Hepatocyte (in vitro differentiated cells): ENCODE data around the gene FRAS1. TPM values are rescaled to one million over a fixed set of nuclear protein-coding genes. Genes with fewer than 3 reads are reported as not detected.
A peak's percentile ranks its signal among the peaks of the same experiment; 100 is the strongest.

Source experiments
- DNase-seq: peaks from one replicate; pipeline ENCODE4 v3.0.0-alpha.2; 2016; ENCODE audit warnings: low spot score
- H2AFZ ChIP-seq: fragments of 200-600 bp; sonication (generic); 2 replicates; pipeline ENCODE4 v1.6.0; 2016; ENCODE audit warnings: antibody characterized with exemption, mild to moderate bottlenecking
- H3K27ac ChIP-seq: fragments of 200-600 bp; sonication (generic); 2 replicates; pipeline ENCODE4 v1.5.1; 2016; ENCODE audit warnings: mild to moderate bottlenecking
- H3K27me3 ChIP-seq: fragments of 200-600 bp; sonication (generic); 2 replicates; pipeline ENCODE4 v1.6.1; 2016
- H3K36me3 ChIP-seq: fragments of 200-600 bp; sonication (generic); replicated peaks from 2 replicates; pipeline ENCODE4 v1.5.1; 2016; ENCODE audit warnings: low read depth; ENCODE audit not compliant: insufficient read depth
- H3K4me1 ChIP-seq: fragments of 200-600 bp; sonication (generic); 2 replicates; pipeline ENCODE4 v1.5.1; 2016; ENCODE audit warnings: mild to moderate bottlenecking, moderate library complexity; ENCODE audit not compliant: insufficient read depth
- H3K4me2 ChIP-seq: fragments of 200-600 bp; sonication (generic); 2 replicates; pipeline ENCODE4 v1.6.0; 2016
- H3K4me3 ChIP-seq: fragments of 200-600 bp; sonication (generic); 2 replicates; pipeline ENCODE4 v1.5.1; 2016; ENCODE audit warnings: mild to moderate bottlenecking
- H3K79me2 ChIP-seq: fragments of 200-600 bp; sonication (generic); 2 replicates; pipeline ENCODE4 v1.6.0; 2017; ENCODE audit warnings: mild to moderate bottlenecking
- H3K9me2 ChIP-seq: fragments of 200-600 bp; sonication (generic); replicated peaks from 2 replicates; pipeline ENCODE4 v1.6.0; 2017; ENCODE audit warnings: mild to moderate bottlenecking; ENCODE audit not compliant: insufficient read depth
- H3K9me3 ChIP-seq: fragments of 200-600 bp; sonication (generic); 2 replicates; pipeline ENCODE4 v1.5.1; 2016; ENCODE audit warnings: low read depth, mild to moderate bottlenecking
- H4K20me1 ChIP-seq: fragments of 200-600 bp; sonication (generic); 2 replicates; pipeline ENCODE4 v1.6.0; 2016; ENCODE audit warnings: mild to moderate bottlenecking; ENCODE audit not compliant: insufficient read depth, poor library complexity, severe bottlenecking
- EZH2 ChIP-seq: fragments of 200-600 bp; sonication (generic); IDR thresholded peaks from 2 replicates; pipeline ENCODE4 v1.6.1; 2016; ENCODE audit warnings: antibody characterized with exemption, mild to moderate bottlenecking, borderline replicate concordance
- EZH2phosphoT487 ChIP-seq: fragments of 200-600 bp; sonication (generic); IDR thresholded peaks from one replicate; pipeline ENCODE4 v1.6.1; 2018; ENCODE audit warnings: antibody characterized with exemption, mild to moderate bottlenecking, low read depth, moderate library complexity; ENCODE audit not compliant: unreplicated experiment, severe bottlenecking
- WGBS: methylation state at CpG from one replicate; pipeline ENCODE4 v1.1.6; 2016; ENCODE audit warnings: low lambda C conversion rate; ENCODE audit errors: missing lambda C conversion rate; 5-methylcytosine and 5-hydroxymethylcytosine counted together
- polyA plus RNA-seq: library from polyadenylated mRNA; unstranded; fragments of >200 nt; fragmentation: Nextera tagmentation; extraction: Ambion mirVana; gene quantifications from 2 replicates; pipeline ENCODE4 v1.2.1, GENCODE V29; 2016
- total RNA-seq: library from RNA; depleted of rRNA; stranded (reverse); fragments of >200 nt; gene quantifications from 2 replicates; pipeline ENCODE4 v1.2.3, GENCODE V29; 2014
- TF ChIP-seq, protein P1 (sequence below): fragments of 200-600 bp; sonication (generic); IDR thresholded peaks from 2 replicates; pipeline ENCODE4 v1.5.1; 2016; ENCODE audit warnings: antibody characterized with exemption, mild to moderate bottlenecking; ENCODE audit not compliant: poor library complexity

The FRAS1 gene
- total and polyA plus RNA-seq, 2 experiments from 2014 or later: 9.3 to 38.5 TPM

DNA sequence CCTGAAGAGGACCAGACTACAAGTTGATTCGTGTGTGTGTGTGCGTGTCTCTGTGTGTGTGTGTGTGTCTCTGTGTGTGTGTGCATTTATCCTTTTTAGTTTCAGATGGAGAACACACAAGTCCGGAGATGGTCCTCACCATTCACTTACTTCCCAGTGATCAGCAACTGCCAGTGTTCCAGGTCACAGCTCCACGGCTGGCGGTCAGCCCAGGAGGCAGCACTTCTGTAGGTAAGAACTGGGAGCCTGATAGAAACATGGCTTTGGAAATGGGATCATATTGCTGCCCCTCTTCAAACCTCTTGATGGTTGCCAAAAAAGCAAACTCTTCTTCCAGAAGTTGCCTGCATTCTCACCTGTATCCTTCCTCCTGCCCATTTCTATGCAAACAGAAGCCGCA lies 371.9 kb downstream of the FRAS1 start:
- no peak overlapping the region for H3K27ac ChIP-seq
- no peak overlapping the region for H3K4me3 ChIP-seq
- no peaks in the 10 kb centered on the region for H3K9me2 ChIP-seq
- no peaks in the 10 kb centered on the region for H3K79me2 ChIP-seq
- H3K27me3 ChIP-seq: no peaks in the 10 kb centered on the region
- no peaks in the 10 kb centered on the region for H3K4me1 ChIP-seq
- H3K9me3 ChIP-seq: no peaks in the 10 kb centered on the region
- H2AFZ ChIP-seq: no peak overlapping the region
- H3K36me3 ChIP-seq: no peaks in the 10 kb centered on the region
- no peak for DNase-seq
- no peak for TF ChIP-seq EZH2phosphoT487
- TF ChIP-seq, protein P1, sequence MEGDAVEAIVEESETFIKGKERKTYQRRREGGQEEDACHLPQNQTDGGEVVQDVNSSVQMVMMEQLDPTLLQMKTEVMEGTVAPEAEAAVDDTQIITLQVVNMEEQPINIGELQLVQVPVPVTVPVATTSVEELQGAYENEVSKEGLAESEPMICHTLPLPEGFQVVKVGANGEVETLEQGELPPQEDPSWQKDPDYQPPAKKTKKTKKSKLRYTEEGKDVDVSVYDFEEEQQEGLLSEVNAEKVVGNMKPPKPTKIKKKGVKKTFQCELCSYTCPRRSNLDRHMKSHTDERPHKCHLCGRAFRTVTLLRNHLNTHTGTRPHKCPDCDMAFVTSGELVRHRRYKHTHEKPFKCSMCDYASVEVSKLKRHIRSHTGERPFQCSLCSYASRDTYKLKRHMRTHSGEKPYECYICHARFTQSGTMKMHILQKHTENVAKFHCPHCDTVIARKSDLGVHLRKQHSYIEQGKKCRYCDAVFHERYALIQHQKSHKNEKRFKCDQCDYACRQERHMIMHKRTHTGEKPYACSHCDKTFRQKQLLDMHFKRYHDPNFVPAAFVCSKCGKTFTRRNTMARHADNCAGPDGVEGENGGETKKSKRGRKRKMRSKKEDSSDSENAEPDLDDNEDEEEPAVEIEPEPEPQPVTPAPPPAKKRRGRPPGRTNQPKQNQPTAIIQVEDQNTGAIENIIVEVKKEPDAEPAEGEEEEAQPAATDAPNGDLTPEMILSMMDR: no peak
- no peak for TF ChIP-seq EZH2
- no peaks in the 10 kb centered on the region for H4K20me1 ChIP-seq
- 96% methylated on average over 6 of the region's 6 CpGs for WGBS
- H3K4me2 ChIP-seq: no peak overlapping the region

DNA sequence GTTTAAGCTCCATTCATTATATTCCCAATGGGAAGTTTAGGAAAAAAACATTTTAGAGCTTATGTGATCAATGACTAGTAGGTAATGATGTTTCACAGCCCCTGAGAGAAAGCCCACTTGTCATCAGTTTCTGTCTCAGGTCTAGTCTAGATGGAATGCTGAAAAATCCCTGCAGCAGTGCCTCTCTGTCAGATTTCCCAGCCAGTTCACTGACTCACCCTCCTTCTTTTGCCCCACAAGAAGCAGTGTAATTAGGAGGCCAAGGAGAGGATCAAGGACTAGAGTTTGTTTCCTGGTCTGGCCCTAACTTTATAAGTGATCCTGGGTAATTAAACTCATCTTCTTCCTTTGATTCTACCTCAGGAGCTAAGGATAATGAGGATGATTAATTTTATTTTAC lies 375.8 kb downstream of the FRAS1 start:
- Histone ChIP-seq H3K36me3 (no peaks in the 10 kb centered on the region), H3K27me3 (no peaks in the 10 kb centered on the region), H3K4me2 (no peak overlapping the region), H3K9me2 (no peaks in the 10 kb centered on the region), H3K79me2 (no peaks in the 10 kb centered on the region), H3K27ac (peak overlapping the region; percentile 53), H2AFZ (no peak overlapping the region), H3K9me3 (no peaks in the 10 kb centered on the region), H3K4me1 (no peaks in the 10 kb centered on the region), H4K20me1 (no peaks in the 10 kb centered on the region), H3K4me3 (no peak overlapping the region)
- peak; percentile 30 for DNase-seq
- no peak for TF ChIP-seq EZH2phosphoT487
- TF ChIP-seq, protein P1: no peak
- no peak for TF ChIP-seq EZH2

DNA sequence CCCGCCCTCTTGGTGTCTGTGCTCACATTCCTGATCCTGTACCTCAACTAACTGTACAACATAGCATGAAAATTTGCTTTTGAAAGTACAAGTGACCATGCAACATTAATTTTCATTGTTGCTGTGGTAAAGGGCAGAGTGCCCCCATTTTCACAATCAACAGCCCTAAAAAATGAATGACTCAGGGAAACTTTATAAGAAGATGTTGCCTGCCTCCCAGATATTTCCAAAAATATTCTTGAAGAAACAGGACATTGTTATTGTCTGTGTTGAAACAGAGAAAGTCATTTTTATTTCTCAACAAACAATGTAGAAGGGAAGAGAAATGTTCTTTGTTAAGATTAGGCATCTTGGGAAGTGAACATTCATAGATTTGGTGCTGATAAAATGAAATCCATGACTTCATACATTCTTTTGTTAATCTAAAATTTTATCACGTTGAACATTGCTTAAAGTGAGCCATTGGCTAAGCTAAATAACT lies 380.5 kb downstream of the FRAS1 start:
- H3K27ac ChIP-seq: no peak overlapping the region
- no peaks in the 10 kb centered on the region for H3K9me2 ChIP-seq
- TF ChIP-seq EZH2phosphoT487 (no peak), EZH2 (no peak)
- TF ChIP-seq, protein P1: no peak
- WGBS: 77% methylated on average over 2 of the region's 2 CpGs
- H3K9me3 ChIP-seq: no peaks in the 10 kb centered on the region
- H3K4me1 ChIP-seq: no peaks in the 10 kb centered on the region
- H3K79me2 ChIP-seq: no peaks in the 10 kb centered on the region
- H3K27me3 ChIP-seq: no peaks in the 10 kb centered on the region
- no peaks in the 10 kb centered on the region for H3K36me3 ChIP-seq
- H3K4me3 ChIP-seq: no peak overlapping the region
- H4K20me1 ChIP-seq: no peaks in the 10 kb centered on the region
- H3K4me2 ChIP-seq: no peak overlapping the region
- no peak for DNase-seq
- H2AFZ ChIP-seq: no peak overlapping the region

DNA sequence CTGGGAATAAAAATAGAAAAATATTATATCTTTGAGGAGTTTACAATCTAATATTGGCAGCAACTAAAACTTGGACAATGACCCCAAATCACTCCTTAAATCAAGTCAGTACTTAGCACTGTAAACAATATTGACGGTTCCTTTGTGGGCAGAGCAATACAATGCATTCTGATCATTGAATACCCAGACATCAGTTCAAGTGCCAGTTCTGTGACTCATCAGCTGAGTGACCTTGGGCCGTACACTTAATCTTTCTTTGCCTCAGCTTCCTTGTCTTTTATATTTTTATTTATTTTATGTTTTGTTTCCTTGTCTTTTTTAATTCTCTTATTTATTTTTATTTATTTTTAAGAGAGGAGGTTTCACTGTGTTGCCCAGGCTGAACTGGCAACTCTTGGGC lies 382.2 kb downstream of the FRAS1 start:
- Histone ChIP-seq H3K4me2 (no peak overlapping the region), H3K4me1 (no peaks in the 10 kb centered on the region), H3K36me3 (no peaks in the 10 kb centered on the region), H3K9me2 (no peaks in the 10 kb centered on the region), H2AFZ (no peak overlapping the region), H3K9me3 (no peaks in the 10 kb centered on the region), H3K27me3 (no peaks in the 10 kb centered on the region), H3K4me3 (no peak overlapping the region), H4K20me1 (no peaks in the 10 kb centered on the region), H3K79me2 (no peaks in the 10 kb centered on the region), H3K27ac (no peak overlapping the region)
- no peak for TF ChIP-seq EZH2phosphoT487
- no peak for TF ChIP-seq EZH2
- TF ChIP-seq, protein P1: no peak
- DNase-seq: no peak
- 74% methylated on average over 2 of the region's 2 CpGs for WGBS
